Large intestine (tissue), 3 donors: ENCODE results near the gene DENND1A. TPM values are rescaled to one million over a fixed set of nuclear protein-coding genes. Genes with fewer than 3 reads are reported as not detected.

Experiments used
- DNase-seq, 2 donors: peaks; one replicate each; pipeline versions ENCODE4 v3.0.0 to v3.0.0-alpha.2; 2013
- H3K27ac ChIP-seq: one replicate; pipeline ENCODE4 v1.5.1; 2013; ENCODE audit warnings: low read length
- H3K27me3 ChIP-seq: 2 replicates; pipeline ENCODE4 v1.6.1; 2013; ENCODE audit warnings: low read length; ENCODE audit not compliant: control insufficient read depth, insufficient read depth
- H3K36me3 ChIP-seq: 2 replicates; pipeline ENCODE4 v1.6.1; 2013; ENCODE audit warnings: low read length; ENCODE audit not compliant: control insufficient read depth, insufficient read depth
- H3K4me1 ChIP-seq: one replicate; pipeline ENCODE4 v1.6.1; 2013; ENCODE audit warnings: low read length; ENCODE audit not compliant: control insufficient read depth, insufficient read depth
- H3K4me3 ChIP-seq: one replicate; pipeline ENCODE4 v1.5.1; 2013; ENCODE audit warnings: low read length
- H3K9me3 ChIP-seq: one replicate; pipeline ENCODE4 v1.6.1; 2013; ENCODE audit warnings: mild to moderate bottlenecking, low read depth, low read length, moderate library complexity; ENCODE audit not compliant: control insufficient read depth
- WGBS: methylation state at CpG from one replicate; pipeline ENCODE4 v1.1.5; 2013; ENCODE audit warnings: low lambda C conversion rate; ENCODE audit not compliant: insufficient coverage; 5-methylcytosine and 5-hydroxymethylcytosine counted together
- polyA plus RNA-seq: library from polyadenylated mRNA; unstranded; fragments of 120-200 nt; gene quantifications from one replicate; pipeline ENCODE4 v1.2.1, GENCODE V29; 2013

The DENND1A gene
- polyA plus RNA-seq, 1 donor, result 29.7 TPM

DNA sequence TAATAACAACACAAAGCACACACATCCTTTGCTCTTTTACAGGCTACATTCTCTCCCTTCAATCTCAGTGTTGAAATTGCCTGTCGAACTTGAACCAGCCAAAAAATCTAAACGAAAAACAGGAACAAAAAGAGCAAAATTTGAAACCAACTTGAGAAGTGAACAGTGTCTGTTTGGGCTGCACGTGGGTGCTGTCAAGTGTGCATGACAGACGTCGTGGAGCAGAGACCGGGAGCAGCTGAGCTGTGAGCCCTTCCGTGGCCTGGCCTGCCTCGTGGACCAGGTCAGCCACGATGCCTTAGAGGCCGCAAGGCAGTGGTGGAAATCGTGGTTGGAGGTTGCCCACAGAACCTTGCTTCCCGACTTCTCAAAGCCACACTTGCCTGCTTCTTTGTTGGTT is 34.8 kb upstream of the DENND1A start:
- peaks cover 33% of the 10 kb centered on the region for H3K27me3 ChIP-seq

DNA sequence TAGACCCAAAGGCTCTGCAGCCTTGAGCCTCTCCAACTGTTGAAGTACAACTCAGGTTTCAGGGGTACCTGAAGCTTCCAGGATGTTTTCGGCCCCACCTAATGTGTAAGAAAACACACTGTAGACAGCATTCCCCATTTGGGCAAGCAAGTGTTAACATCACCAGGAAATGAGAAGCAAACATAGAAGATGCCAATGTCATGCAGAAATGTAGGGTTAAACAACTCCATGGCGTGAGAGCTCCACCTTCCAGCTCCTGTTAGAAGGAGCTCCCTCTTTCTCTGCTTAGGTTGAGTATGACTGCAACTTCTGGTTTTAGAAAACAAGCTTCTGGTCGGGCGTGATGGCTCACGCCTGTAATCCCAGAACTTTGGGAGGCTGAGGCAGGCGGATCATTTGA is 31.0 kb upstream of the DENND1A start:
- Histone ChIP-seq H3K36me3 (no peaks in the 10 kb centered on the region), H3K9me3 (no peaks in the 10 kb centered on the region), H3K27me3 (peaks cover 44% of the 10 kb centered on the region), H3K4me3 (no peak overlapping the region), H3K4me1 (no peaks in the 10 kb centered on the region), H3K27ac (no peak overlapping the region)
- no peak for DNase-seq
- 82% methylated on average over 2 of the region's 6 CpGs for WGBS

More for the DNA sequence above, 34.8 kb upstream of the DENND1A start:
- 75% methylated on average over 1 of the region's 12 CpGs for WGBS
- H3K4me3 ChIP-seq, result no peak overlapping the region
- H3K9me3 ChIP-seq, result peaks cover 2% of the 10 kb centered on the region
- H3K27ac ChIP-seq, result no peak overlapping the region
- DNase-seq, result no peak
- no peaks in the 10 kb centered on the region for H3K36me3 ChIP-seq
- no peaks in the 10 kb centered on the region for H3K4me1 ChIP-seq

DNA sequence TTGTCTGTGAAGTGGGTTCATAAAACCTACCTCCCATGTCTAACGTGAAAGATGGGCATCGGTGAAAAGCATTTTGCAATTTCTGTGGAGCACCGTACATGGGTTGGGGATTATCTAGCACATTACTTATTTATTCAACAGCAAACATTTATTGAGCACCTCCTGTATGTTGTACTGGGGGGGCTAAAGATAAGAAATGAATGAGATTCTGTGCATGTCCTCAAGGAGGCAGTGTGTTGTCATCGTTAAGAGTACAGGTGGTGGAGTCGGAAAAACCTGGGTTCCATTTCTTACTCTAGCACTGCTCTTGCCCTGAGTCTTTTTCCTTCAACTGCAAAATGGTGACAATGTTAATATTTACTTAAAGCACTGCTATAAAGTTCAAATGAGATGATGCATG is 30.4 kb upstream of the DENND1A start:
- Histone ChIP-seq H3K9me3 (no peaks in the 10 kb centered on the region), H3K4me1 (no peaks in the 10 kb centered on the region), H3K27me3 (peaks cover 44% of the 10 kb centered on the region), H3K36me3 (no peaks in the 10 kb centered on the region), H3K27ac (no peak overlapping the region), H3K4me3 (no peak overlapping the region)
- DNase-seq, result no peak
- WGBS, result no CpG with 5 or more reads among the region's 5 CpGs

DNA sequence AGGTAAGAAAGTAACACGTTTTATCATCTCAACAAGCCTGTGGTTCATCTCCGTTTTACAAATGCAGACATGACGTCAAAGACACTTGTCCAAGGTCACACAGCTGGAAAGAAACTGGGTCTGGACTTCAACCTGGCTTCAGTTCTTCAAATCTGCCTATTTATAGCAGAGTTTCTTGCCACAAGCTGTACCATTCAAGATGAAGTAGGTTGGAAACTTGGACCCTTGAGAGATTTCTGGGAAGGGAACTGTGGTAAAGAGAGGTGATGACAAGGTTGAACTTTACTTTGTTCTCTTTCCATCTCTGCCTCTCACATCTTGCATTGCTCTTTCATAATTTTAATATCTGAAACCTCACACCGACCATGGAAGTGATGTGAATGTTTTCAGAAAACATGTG is 29.9 kb upstream of the DENND1A start:
- 75% methylated on average over 2 of the region's 4 CpGs for WGBS
- Histone ChIP-seq H3K4me1 (no peaks in the 10 kb centered on the region), H3K36me3 (no peaks in the 10 kb centered on the region), H3K4me3 (no peak overlapping the region), H3K27ac (no peak overlapping the region), H3K27me3 (peaks cover 44% of the 10 kb centered on the region), H3K9me3 (no peaks in the 10 kb centered on the region)
- DNase-seq, result no peak

DNA sequence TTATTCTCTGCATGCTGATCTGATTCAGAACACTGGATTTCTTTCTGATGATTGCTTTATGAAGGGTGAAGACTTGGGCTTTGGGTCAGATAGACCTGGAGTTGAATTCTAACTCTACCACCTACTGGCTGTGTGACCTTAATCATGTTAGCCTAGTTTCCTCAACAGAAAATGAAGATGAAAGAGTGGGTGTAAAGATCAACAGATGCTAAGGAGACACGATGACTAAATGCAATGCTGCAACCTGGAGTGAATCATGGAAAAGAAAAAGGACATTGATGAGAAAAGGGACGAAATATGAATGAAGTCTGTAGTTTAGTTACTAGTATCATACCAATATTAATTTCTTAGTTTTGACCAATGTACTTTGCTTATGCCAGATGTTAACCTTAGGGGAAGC is 27.8 kb upstream of the DENND1A start:
- peaks cover 56% of the 10 kb centered on the region for H3K27me3 ChIP-seq
- DNase-seq, result no peak
- 88% methylated on average over 2 of the region's 2 CpGs for WGBS

DNA sequence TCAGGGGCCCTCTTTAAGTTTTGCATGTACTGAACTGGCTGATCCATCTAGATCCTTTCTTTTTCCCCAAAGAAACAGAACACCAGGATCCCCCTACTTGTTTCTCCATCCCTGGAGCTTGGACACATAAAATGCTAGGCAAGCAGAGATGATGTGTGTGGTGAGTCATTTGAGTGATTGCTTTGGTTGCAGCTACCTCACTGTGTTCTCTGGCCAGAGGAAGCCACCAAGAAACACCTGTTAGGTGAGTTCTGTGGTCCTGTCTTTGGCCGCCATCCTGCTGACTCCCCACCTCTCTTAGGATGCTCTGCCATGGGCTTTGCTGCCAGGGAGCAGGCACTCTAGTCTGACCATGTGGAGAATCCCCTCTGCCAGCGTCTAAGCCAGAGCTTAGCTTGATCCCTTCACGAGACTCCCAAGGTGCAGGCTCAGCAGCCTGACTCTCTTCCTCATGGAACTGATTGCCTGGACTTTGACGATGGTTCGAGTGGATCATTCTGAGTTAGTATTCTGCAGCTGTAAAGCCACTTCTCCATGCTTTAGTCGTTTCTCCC is 27.3 kb upstream of the DENND1A start:
- WGBS, result 80% methylated on average over 1 of the region's 6 CpGs
- no peak for DNase-seq
- peaks cover 61% of the 10 kb centered on the region for H3K27me3 ChIP-seq
- no peaks in the 10 kb centered on the region for H3K9me3 ChIP-seq
- no peaks in the 10 kb centered on the region for H3K4me1 ChIP-seq
- H3K36me3 ChIP-seq, result no peaks in the 10 kb centered on the region
- H3K4me3 ChIP-seq, result no peak overlapping the region
- H3K27ac ChIP-seq, result no peak overlapping the region

More for the DNA sequence above, 27.8 kb upstream of the DENND1A start:
- Histone ChIP-seq H3K36me3 (no peaks in the 10 kb centered on the region), H3K9me3 (no peaks in the 10 kb centered on the region), H3K27ac (no peak overlapping the region), H3K4me1 (no peaks in the 10 kb centered on the region), H3K4me3 (no peak overlapping the region)

DNA sequence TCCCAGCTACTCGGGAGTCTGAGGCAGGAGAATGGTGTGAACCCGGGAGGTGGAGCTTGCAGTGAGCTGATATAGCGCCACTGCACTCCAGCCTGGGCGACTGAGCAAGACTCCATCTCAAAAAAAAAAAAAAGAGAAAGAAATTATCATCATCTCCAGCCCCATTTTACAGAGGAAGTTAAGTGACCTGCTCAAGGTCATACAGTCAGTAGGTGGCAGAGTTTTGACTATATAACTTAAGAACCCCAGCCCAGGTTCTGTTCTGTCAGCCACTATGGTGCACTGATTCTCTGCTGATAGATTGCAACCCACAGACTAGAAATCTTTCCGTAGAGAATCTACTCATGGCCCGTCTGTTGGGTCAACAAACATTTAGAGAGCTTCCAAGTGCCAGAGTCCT is 25.7 kb upstream of the DENND1A start:
- no peaks in the 10 kb centered on the region for H3K36me3 ChIP-seq
- H3K4me1 ChIP-seq, result no peaks in the 10 kb centered on the region
- H3K4me3 ChIP-seq, result no peak overlapping the region
- WGBS, result no CpG with 5 or more reads among the region's 6 CpGs
- DNase-seq, result no peak
- peaks cover 59% of the 10 kb centered on the region for H3K27me3 ChIP-seq
- no peaks in the 10 kb centered on the region for H3K9me3 ChIP-seq
- no peak overlapping the region for H3K27ac ChIP-seq

DNA sequence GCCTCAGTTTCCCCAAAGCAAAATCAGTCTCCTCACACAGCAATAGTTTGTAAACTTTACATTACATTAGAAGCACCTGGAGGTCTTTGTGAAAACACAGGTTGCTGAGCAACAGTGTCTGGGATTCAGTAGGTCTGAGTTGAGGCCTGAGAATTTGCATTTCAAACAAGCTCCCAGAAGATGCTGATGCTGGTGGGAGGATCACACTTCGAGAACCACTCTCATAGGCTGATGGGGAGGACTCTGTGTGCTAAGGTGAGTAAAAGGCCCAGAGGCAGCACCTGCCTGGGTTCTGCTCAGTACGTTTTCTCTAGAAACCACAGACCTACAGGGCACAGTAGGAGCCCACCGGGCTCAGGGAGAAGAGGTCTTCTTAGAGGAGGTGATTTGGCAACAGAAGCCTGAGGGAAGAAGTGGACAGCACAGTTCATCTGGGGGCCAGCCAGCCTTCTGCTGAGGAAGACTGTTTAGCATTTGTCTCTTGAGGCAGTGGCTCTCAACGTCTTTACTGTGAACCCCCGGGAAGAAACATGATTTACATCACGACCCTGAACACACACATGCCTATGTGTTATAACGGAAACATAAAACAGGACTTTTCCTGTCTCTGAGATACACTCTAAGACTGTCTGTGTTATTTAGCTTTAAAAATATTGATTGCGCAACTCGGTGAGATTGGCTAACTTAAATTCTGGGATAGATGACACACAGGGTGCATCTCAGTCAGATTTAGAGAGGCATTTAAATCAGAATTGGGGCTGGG is 24.8 kb upstream of the DENND1A start:
- H3K4me3 ChIP-seq, result no peak overlapping the region
- no peaks in the 10 kb centered on the region for H3K9me3 ChIP-seq
- 86% methylated on average over 2 of the region's 9 CpGs for WGBS
- no peak overlapping the region for H3K27ac ChIP-seq
- DNase-seq, result no peak
- H3K27me3 ChIP-seq, result peaks cover 50% of the 10 kb centered on the region
- no peaks in the 10 kb centered on the region for H3K36me3 ChIP-seq
- no peaks in the 10 kb centered on the region for H3K4me1 ChIP-seq

DNA sequence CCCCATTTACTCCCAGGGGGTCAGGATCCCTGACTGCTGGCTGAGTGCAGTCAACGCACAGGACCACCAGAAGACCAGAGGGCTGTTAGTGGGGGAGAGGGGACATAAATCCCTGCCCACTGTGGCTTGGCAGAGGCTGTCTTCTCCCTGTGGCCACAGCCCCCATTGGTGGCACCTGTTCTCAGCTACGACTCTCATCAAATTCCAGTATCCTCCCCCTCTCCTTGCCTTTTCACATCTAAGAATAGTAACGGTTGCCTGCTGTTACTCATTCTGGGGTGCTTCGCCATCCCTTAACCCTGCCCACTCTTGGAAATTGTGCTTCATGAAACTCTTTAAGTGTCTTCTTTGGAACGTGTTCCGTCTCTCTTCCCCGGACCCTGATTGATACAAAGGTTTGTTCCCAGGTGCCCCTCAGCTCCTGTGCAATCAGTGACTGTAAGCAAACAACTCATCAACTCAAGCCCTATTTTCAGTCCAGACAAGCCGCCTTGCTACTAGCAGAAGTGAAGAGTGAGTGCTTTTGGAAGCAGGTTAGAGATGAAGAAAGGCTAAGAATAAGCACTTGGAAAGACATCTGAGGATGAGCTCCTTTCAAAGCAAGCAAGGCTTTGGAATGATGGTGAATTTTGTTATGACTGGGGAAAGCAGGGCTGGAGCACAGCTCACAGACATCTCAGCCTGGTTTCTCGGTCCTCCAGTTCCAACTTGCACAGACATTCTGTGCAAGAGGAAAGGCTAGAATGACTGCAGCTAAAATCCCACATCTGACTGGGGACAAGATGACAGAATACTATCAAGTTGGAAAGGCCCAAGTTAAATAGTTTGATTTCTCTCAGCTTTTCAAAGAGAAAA is 22.9 kb upstream of the DENND1A start:
- Histone ChIP-seq H3K4me1 (no peaks in the 10 kb centered on the region), H3K36me3 (no peaks in the 10 kb centered on the region), H3K9me3 (no peaks in the 10 kb centered on the region), H3K27me3 (peaks cover 36% of the 10 kb centered on the region), H3K4me3 (no peak overlapping the region), H3K27ac (no peak overlapping the region)
- no CpG with 5 or more reads among the region's 9 CpGs for WGBS
- DNase-seq, result no peak

DNA sequence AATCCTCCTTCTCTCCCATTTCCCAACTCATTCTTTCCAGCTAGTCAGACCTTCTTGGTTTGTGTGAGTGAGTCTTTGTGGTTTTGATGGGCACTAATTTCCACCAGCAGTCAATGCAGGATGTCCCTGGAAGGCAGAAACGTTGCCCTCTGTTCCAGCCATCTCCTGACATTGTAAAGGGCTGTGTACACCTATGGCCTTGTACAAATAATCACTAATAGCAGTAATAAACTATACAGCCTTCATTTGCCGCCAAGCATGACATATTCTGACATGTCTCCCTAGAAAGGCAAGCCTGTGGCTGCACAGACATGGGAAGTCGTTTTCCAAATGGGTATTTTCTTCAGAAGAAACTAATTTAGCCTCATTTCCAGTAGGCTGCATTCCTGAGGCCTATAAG is 18.4 kb upstream of the DENND1A start:
- H3K4me3 ChIP-seq, result no peak overlapping the region
- no CpG with 5 or more reads among the region's 3 CpGs for WGBS
- H3K9me3 ChIP-seq, result no peaks in the 10 kb centered on the region

More for the DNA sequence above, 18.4 kb upstream of the DENND1A start:
- Histone ChIP-seq H3K36me3 (no peaks in the 10 kb centered on the region), H3K4me1 (peaks cover 10% of the 10 kb centered on the region), H3K27ac (no peak overlapping the region), H3K27me3 (peaks cover 19% of the 10 kb centered on the region)
- DNase-seq, result peak; percentile 42 to 75
